GM12865 (cell line): ENCODE results near the gene PLGRKT.
A peak's percentile ranks its signal among the peaks of the same experiment; 100 is the strongest.
"Not testable (repeated sequence)": the region's sequence is repeated elsewhere in the genome, so short reads cannot be mapped to it uniquely, and the experiment has no call there.

ENCODE experiments used
- DNase-seq: peaks from one replicate; pipeline ENCODE4 v3.0.0; 2010; ENCODE audit warnings: low read depth
- H3K4me3 ChIP-seq: 2 replicates; pipeline ENCODE4 v1.5.1; 2011; ENCODE audit warnings: mild to moderate bottlenecking, low read depth, low read length, control low read depth
- TF ChIP-seq, protein P1 (sequence below): IDR thresholded peaks from 2 replicates; pipeline ENCODE4 v1.5.1; 2011; ENCODE audit warnings: low read length, control low read depth, low read depth, inconsistent platforms; ENCODE audit not compliant: insufficient read depth; ENCODE audit errors: missing control alignments

PLGRKT gene

DNA sequence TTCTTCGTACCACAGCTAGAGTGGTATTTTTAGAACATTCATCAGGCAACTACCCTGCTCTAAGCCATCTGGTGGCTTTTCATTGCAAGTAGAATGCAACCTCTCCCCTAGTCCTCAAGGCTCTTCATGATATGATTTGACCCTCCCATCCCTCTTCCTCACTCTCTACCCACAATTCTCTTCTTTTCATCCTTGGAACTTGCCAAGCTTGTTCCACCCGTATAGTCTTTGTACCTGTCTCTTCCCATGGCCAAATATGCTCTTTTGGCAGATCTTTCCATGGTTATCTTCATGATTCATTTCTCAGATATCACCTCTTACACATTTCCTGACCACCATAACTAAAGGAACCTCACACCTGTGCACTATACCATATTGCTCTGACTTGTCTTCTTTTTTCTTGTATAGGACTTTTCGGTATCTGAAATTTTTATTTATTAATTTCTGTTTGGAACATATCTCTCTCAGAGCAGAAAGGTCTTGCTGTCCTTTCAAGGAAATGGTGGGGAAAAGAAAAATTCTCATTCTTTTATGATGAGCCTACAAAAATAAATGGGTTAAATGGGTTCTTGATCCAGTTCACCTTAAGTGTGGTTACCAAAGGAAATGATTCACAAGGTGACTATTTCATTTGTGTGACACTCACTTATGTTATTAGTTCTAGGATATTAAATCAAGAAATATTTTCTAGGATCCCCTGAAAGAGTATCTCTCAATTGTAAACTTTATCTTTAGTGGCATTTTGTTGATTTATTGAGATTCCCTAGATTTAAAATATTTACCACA lies 8.9 kb upstream of the PLGRKT start:
- DNase-seq = no peak
- TF ChIP-seq, protein P1, sequence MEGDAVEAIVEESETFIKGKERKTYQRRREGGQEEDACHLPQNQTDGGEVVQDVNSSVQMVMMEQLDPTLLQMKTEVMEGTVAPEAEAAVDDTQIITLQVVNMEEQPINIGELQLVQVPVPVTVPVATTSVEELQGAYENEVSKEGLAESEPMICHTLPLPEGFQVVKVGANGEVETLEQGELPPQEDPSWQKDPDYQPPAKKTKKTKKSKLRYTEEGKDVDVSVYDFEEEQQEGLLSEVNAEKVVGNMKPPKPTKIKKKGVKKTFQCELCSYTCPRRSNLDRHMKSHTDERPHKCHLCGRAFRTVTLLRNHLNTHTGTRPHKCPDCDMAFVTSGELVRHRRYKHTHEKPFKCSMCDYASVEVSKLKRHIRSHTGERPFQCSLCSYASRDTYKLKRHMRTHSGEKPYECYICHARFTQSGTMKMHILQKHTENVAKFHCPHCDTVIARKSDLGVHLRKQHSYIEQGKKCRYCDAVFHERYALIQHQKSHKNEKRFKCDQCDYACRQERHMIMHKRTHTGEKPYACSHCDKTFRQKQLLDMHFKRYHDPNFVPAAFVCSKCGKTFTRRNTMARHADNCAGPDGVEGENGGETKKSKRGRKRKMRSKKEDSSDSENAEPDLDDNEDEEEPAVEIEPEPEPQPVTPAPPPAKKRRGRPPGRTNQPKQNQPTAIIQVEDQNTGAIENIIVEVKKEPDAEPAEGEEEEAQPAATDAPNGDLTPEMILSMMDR = no peak
- H3K4me3 ChIP-seq = no peak overlapping the region

DNA sequence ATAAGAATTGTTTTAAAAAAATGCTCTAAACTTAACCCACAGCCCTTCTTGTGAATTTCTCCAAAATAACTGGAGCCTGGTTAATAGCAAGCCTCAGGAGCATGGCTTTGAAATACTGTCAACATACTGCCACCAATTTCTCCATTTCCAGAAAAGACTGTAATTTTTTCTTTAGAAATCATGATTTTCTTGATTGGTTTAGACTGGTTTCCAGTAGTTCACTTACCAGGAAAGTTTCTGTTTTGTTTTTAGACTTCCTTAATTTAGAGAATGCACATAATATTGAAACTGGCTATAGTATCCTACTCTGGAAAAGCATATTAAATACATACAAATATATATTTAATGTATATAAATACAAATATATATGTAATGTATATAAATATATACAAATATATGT lies 8.2 kb upstream of the PLGRKT start:
- no peak for DNase-seq
- no peak overlapping the region for H3K4me3 ChIP-seq
- TF ChIP-seq, protein P1 = no peak

DNA sequence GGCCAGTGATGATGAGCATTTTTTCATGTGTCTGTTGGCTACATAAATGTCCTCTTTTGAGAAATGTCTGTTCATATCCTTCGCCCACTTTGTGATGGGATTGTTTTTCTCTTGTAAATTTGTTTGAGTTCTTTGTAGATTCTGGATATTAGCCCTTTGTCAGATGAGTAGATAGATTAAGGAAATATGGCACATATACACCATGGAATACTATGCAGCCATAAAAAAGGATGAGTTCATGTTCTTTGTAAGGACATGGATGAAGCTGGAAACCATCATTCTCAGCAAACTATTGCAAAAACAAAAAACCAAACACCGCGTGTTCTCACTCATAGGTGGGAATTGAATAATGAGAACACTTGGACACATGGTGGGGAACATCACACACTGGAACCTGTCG lies 7.4 kb upstream of the PLGRKT start:
- not testable (repeated sequence) for H3K4me3 ChIP-seq, DNase-seq

DNA sequence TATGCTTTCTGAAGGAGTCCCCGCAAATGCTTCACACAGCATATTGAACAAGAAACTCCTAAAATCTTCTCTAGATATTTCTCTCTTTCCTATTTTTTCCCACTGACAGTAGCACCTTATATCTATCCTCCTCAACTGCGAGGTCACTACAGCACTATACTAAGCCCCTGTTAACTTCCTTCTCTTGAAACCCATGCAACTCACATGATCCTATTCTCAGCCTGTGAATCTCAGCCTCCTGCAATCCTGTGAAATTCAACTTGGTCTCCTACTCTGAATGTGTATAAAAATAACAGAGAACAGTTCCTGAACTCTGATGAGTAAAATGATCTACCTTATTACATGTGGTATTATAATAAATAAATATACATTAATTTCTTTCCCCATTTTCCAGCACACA lies 6.1 kb upstream of the PLGRKT start:
- no peak overlapping the region for H3K4me3 ChIP-seq
- DNase-seq = no peak
- TF ChIP-seq, protein P1 = no peak

DNA sequence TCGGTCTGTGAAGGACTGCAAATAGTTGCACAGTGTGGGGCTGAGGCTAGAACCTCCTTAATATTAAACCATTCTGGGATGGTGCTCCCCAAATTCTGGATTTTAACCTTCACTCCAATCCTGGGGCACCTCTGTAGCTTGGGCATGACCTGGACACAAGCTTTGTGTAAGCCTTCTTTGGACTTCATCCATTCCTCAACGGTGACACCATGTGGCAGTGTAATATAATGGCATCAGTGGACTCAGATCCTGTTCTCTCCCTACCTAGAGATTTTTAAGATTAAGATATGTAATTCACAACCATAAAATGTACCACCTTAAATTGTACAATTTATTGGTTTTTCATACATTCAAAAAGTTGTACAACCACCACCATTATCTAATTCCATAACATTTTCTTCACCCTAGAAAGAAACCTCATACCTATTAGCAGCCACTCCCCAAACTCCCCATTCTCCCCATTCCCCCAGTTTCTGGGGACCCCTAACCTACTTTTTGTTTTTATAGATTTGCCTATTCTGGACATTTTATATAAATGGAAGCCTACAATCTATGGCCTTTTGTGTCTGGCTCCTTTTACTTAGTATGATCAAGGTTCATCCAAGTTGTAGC lies 4.8 kb upstream of the PLGRKT start:
- TF ChIP-seq, protein P1 = peak; percentile 50
- peak; percentile 82 for DNase-seq
- no peak overlapping the region for H3K4me3 ChIP-seq

DNA sequence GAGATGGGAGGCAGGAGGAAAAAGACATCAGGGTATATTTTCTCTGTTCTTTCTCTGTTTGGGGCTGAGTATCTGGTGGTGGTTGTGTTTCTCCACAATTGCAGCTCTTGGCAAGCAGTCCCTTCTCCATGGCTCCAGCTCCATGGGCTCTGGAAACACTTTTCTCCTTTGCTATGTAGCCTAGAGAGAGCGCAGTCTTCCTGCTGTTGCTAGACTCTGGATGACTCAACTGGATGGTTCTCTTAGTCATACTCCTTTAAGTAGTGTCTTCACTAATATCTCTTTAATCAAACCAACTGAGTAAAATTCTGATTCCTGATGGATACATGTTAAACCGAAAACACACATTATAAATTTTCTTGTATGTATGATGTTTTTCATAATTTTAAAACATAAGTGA lies 3.3 kb upstream of the PLGRKT start:
- DNase-seq = no peak
- TF ChIP-seq, protein P1 = no peak
- no peak overlapping the region for H3K4me3 ChIP-seq

DNA sequence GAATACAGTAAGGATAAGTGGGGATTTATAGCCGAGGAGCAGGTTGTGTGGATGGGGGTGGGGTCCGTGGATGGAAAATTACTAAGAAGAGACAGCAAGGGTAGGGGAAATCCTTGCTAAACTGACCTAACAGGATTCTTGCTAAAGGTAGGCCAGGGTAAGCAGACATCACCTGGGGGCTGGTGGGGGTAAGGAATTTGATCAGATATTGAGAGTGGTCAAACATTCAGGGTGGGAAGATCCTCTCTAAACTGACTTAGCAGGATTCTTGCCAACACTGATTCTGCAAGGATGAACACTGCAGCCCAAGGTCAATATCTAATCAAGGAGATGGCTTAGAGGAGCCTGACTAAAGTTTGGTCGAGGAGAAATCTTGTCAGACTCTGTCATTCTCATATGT lies 2.7 kb upstream of the PLGRKT start:
- no peak for DNase-seq
- H3K4me3 ChIP-seq = no peak overlapping the region
- TF ChIP-seq, protein P1 = no peak
